WTC11 (cell line): ENCODE results near the gene MARCHF11.

Experiments
- JAZF1 ChIP-seq: fragments of 250-450 bp; sonication (Bioruptor Pico); IDR thresholded peaks from 2 replicates; pipeline ENCODE4 v1.9.0; 2021; ENCODE audit warnings: moderate library complexity, mild to moderate bottlenecking, inconsistent platforms
- NFE2L1 ChIP-seq: sonication (generic); formaldehyde crosslinking; IDR thresholded peaks from 2 replicates; pipeline ENCODE4 v1.8.1; 2023; ENCODE audit warnings: missing genetic modification reagents
- SP1 ChIP-seq: sonication (generic); formaldehyde crosslinking; conservative IDR thresholded peaks from 2 replicates; pipeline ENCODE4 v1.8.1; 2022; ENCODE audit warnings: missing genetic modification reagents
- ZNF263 ChIP-seq: sonication (generic); formaldehyde crosslinking; IDR thresholded peaks from 2 replicates; pipeline ENCODE4 v1.8.1; 2022; ENCODE audit warnings: low read depth, mild to moderate bottlenecking, moderate library complexity, missing genetic modification reagents
- ZNF532 ChIP-seq: fragments of 250-450 bp; sonication (Bioruptor Pico); IDR thresholded peaks from 2 replicates; pipeline ENCODE4 v1.9.0; 2021; ENCODE audit warnings: mild to moderate bottlenecking, borderline replicate concordance
- TF ChIP-seq, protein P1 (sequence below): sonication (generic); formaldehyde crosslinking; IDR thresholded peaks from 2 replicates; pipeline ENCODE4 v1.8.1; 2022; ENCODE audit warnings: missing genetic modification reagents, borderline replicate concordance
- TF ChIP-seq, protein P2 (sequence below): fragments of 200-600 bp; IDR thresholded peaks from 2 replicates; pipeline ENCODE4 v1.8.0; 2022; ENCODE audit warnings: antibody characterized with exemption
- TF ChIP-seq, protein P3 (sequence below): sonication (generic); formaldehyde crosslinking; IDR thresholded peaks from 2 replicates; pipeline ENCODE4 v1.8.1; 2023; ENCODE audit warnings: mild to moderate bottlenecking, missing genetic modification reagents, moderate library complexity

DNA sequence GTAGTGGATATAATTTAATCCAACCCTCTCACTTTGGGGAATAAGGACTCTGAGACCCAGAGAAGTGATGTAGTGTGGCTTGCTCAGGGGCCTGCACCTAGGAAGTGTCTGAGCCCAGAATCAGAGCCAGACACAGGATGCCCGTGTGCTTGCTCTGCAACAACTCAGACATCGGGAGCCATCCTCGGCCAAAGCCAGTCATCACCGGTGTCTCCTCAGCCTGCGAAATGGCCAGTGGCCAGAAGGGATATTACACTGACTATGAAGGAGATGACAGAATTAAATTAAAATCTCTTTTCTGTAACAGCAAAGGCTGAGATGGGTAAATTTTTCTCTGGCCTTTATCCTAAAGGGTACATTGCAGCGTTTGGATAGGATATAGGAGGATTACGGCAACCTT, 102.9 kb downstream of the MARCHF11 start:
- TF ChIP-seq, protein P1, sequence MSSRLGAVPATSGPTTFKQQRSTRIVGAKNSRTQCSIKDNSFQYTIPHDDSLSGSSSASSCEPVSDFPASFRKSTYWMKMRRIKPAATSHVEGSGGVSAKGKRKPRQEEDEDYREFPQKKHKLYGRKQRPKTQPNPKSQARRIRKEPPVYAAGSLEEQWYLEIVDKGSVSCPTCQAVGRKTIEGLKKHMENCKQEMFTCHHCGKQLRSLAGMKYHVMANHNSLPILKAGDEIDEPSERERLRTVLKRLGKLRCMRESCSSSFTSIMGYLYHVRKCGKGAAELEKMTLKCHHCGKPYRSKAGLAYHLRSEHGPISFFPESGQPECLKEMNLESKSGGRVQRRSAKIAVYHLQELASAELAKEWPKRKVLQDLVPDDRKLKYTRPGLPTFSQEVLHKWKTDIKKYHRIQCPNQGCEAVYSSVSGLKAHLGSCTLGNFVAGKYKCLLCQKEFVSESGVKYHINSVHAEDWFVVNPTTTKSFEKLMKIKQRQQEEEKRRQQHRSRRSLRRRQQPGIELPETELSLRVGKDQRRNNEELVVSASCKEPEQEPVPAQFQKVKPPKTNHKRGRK (CRISPR knock-in tag): no peak
- TF ChIP-seq NFE2L1 (CRISPR knock-in tag) (no peak), ZNF532 (CRISPR knock-in tag) (no peak), JAZF1 (CRISPR knock-in tag) (no peak), ZNF263 (no peak), SP1 (no peak)
- TF ChIP-seq, protein P2, sequence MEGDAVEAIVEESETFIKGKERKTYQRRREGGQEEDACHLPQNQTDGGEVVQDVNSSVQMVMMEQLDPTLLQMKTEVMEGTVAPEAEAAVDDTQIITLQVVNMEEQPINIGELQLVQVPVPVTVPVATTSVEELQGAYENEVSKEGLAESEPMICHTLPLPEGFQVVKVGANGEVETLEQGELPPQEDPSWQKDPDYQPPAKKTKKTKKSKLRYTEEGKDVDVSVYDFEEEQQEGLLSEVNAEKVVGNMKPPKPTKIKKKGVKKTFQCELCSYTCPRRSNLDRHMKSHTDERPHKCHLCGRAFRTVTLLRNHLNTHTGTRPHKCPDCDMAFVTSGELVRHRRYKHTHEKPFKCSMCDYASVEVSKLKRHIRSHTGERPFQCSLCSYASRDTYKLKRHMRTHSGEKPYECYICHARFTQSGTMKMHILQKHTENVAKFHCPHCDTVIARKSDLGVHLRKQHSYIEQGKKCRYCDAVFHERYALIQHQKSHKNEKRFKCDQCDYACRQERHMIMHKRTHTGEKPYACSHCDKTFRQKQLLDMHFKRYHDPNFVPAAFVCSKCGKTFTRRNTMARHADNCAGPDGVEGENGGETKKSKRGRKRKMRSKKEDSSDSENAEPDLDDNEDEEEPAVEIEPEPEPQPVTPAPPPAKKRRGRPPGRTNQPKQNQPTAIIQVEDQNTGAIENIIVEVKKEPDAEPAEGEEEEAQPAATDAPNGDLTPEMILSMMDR: no peak
- TF ChIP-seq, protein P3, sequence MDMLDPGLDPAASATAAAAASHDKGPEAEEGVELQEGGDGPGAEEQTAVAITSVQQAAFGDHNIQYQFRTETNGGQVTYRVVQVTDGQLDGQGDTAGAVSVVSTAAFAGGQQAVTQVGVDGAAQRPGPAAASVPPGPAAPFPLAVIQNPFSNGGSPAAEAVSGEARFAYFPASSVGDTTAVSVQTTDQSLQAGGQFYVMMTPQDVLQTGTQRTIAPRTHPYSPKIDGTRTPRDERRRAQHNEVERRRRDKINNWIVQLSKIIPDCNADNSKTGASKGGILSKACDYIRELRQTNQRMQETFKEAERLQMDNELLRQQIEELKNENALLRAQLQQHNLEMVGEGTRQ (CRISPR knock-in tag): no peak
